PFSK-1 (cell line): ENCODE data around the gene DNAJA3.

Experiments
- FOXP2 ChIP-seq: optimal IDR thresholded peaks from 2 replicates; pipeline ENCODE3; 2011; ENCODE audit warnings: borderline replicate concordance, control low read depth, inconsistent platforms; ENCODE audit not compliant: insufficient read depth; ENCODE audit errors: extremely low read length, extremely low read depth
- POLR2AphosphoS5 ChIP-seq: IDR thresholded peaks from 2 replicates; pipeline ENCODE4 v1.6.1; 2012; ENCODE audit warnings: low read depth, mild to moderate bottlenecking, control low read depth, low read length, moderate library complexity
- REST ChIP-seq, 2 experiments: IDR thresholded peaks; 2 replicates each; pipeline versions ENCODE4 v1.6.1 to v1.8.0; 2011 to 2012; ENCODE audit warnings: low read depth in 2 of 2, low read length in 2 of 2, control low read depth in 1 of 2, inconsistent platforms in 1 of 2, mild to moderate bottlenecking in 1 of 2, moderate library complexity in 1 of 2; ENCODE audit not compliant: insufficient read depth in 1 of 2
- SIN3A ChIP-seq: IDR thresholded peaks from 2 replicates; pipeline ENCODE4 v1.6.1; 2012; ENCODE audit warnings: mild to moderate bottlenecking, low read length, moderate library complexity, borderline replicate concordance; ENCODE audit not compliant: insufficient read depth
- TAF1 ChIP-seq: IDR thresholded peaks from 2 replicates; pipeline ENCODE4 v1.6.1; 2012; ENCODE audit warnings: low read length, control low read depth, borderline replicate concordance; ENCODE audit not compliant: insufficient read depth

- no peak for TF ChIP-seq POLR2AphosphoS5
- no peak for TF ChIP-seq SIN3A
- no peak for TF ChIP-seq REST (IDR thresholded peaks at IDR 0.05; ENCODE audit: insufficient read depth in 1 of 2, low read depth in 2 of 2, low read length in 2 of 2)
- TF ChIP-seq TAF1 = no peak
- TF ChIP-seq FOXP2 = no peak
These were observed 11.7 kb downstream of the DNAJA3 start for GRCh38 chr16:4437366-4437765.
